RWPE1 (cell line): ENCODE data around the gene MBNL2.

Experiments used
- CTCF ChIA-PET: fragments of 350-600 bp; sonication (Branson Sonifier 250); formaldehyde crosslinking; extraction: SDS; loops from one replicate; lab custom pipeline; 2021; lab: Yijun Ruan, JAX
- POLR2A ChIA-PET: fragments of 400-600 bp; formaldehyde crosslinking; extraction: SDS; loops from one replicate; lab custom pipeline; 2020; ENCODE audit warnings: antibody characterized with exemption; ENCODE audit not compliant: low non-redundant PET; lab: Yijun Ruan, JAX
- DNase-seq: peaks from one replicate; pipeline ENCODE4 v3.0.0; 2012; ENCODE audit warnings: low spot score
- H3K27ac ChIP-seq: fragments of 450-650 bp; 2 replicates; pipeline ENCODE4 v1.5.1; 2017
- CTCF ChIP-seq: fragments of 450-650 bp; conservative IDR thresholded peaks from 2 replicates; pipeline ENCODE4 v1.5.1; 2017; ENCODE audit warnings: low read depth, mild to moderate bottlenecking

The MBNL2 gene

GRCh38 chr13:97267418-97268059 lies 45.4 kb downstream of the MBNL2 start:
- no peak for TF ChIP-seq CTCF
- ChIA-PET POLR2A (no interaction called here), CTCF (interaction anchor here (1.2 kb wide), 1 partner anchor 13 kb away, joined by 5 read pairs; no protein-coding TSS in a partner anchor)
- no peak for DNase-seq
- H3K27ac ChIP-seq, result peak overlapping the region; percentile 6; the same call in 1 of the 2 replicates

- no peak overlapping the region for H3K27ac ChIP-seq
- TF ChIP-seq CTCF, result no peak
- DNase-seq, result no peak
- CTCF ChIA-PET, result interaction anchor here (0.6 kb wide), 1 partner anchor 63 kb away, joined by 3 read pairs; no protein-coding TSS in a partner anchor
- POLR2A ChIA-PET, result no interaction called here
Measured at GRCh38 chr13:97268772-97269171, 46.6 kb downstream of the MBNL2 start.

GRCh38 chr13:97269603-97270002 lies 47.5 kb downstream of the MBNL2 start:
- CTCF ChIA-PET, result no interaction called here
- no peak for TF ChIP-seq CTCF
- no peak overlapping the region for H3K27ac ChIP-seq
- POLR2A ChIA-PET, result no interaction called here
- no peak for DNase-seq

- no peak overlapping the region for H3K27ac ChIP-seq
- CTCF ChIA-PET, result no interaction called here
- TF ChIP-seq CTCF, result no peak
- DNase-seq, result no peak
- POLR2A ChIA-PET, result no interaction called here
Measured at GRCh38 chr13:97272526-97272925, 50.4 kb downstream of the MBNL2 start.

GRCh38 chr13:97273341-97273831 lies 51.3 kb downstream of the MBNL2 start:
- POLR2A ChIA-PET, result no interaction called here
- TF ChIP-seq CTCF, result no peak
- peak overlapping the region; percentile 97 for H3K27ac ChIP-seq
- DNase-seq, result peak; percentile 80
- CTCF ChIA-PET, result interaction anchor here (0.6 kb wide), 1 partner anchor 554 kb away, joined by 3 read pairs; no protein-coding TSS in a partner anchor

- ChIA-PET POLR2A (no interaction called here), CTCF (no interaction called here)
- TF ChIP-seq CTCF, result no peak
- peak; percentile 61 for DNase-seq
- peak overlapping the region; percentile 97; the same call in 1 of the 2 replicates for H3K27ac ChIP-seq
Measured at GRCh38 chr13:97274829-97275649, 52.9 kb downstream of the MBNL2 start.
